Liver (tissue), 9 donors: ENCODE data around the gene OXTR. TPM values are rescaled to one million over a fixed set of nuclear protein-coding genes. Genes with fewer than 3 reads are reported as not detected.

Experiments
- DNase-seq: peaks from one replicate; pipeline ENCODE4 v3.0.0-alpha.2; 2017; ENCODE audit warnings: low spot score
- H3K27ac ChIP-seq, 2 donors: one replicate each; pipeline ENCODE4 v1.7.0; 2013; ENCODE audit warnings: inconsistent platforms in 2 of 2, low read length in 2 of 2, control low read depth in 1 of 2, low read depth in 1 of 2, mild to moderate bottlenecking in 1 of 2
- H3K27me3 ChIP-seq, 4 donors: one replicate each; pipeline versions ENCODE4 v1.6.1 to v1.7.0; 2013; ENCODE audit warnings: low read length in 3 of 4, inconsistent platforms in 1 of 4, mild to moderate bottlenecking in 1 of 4, moderate library complexity in 1 of 4; ENCODE audit not compliant: control insufficient read depth in 4 of 4, insufficient read depth in 4 of 4
- H3K36me3 ChIP-seq, 4 donors: one replicate each; pipeline versions ENCODE4 v1.6.1 to v1.7.0; 2013; ENCODE audit warnings: low read length in 3 of 4, mild to moderate bottlenecking in 3 of 4, low read depth in 1 of 4, moderate library complexity in 1 of 4; ENCODE audit not compliant: control insufficient read depth in 4 of 4, insufficient read depth in 3 of 4
- H3K4me1 ChIP-seq, 4 donors: one replicate each; pipeline versions ENCODE4 v1.6.1 to v1.7.0; 2013; ENCODE audit warnings: low read length in 3 of 4, mild to moderate bottlenecking in 3 of 4, moderate library complexity in 1 of 4; ENCODE audit not compliant: control insufficient read depth in 4 of 4, insufficient read depth in 4 of 4
- H3K4me3 ChIP-seq, 3 donors: one replicate each; pipeline versions ENCODE4 v1.6.1 to v1.7.0; 2013; ENCODE audit warnings: low read length in 3 of 3, control low read depth in 1 of 3, low read depth in 1 of 3, mild to moderate bottlenecking in 1 of 3
- H3K9ac ChIP-seq, 2 donors: one replicate each; pipeline ENCODE4 v1.7.0; 2013; ENCODE audit warnings: low read length in 2 of 2, mild to moderate bottlenecking in 2 of 2, moderate library complexity in 2 of 2, control low read depth in 1 of 2, low read depth in 1 of 2
- H3K9me3 ChIP-seq, 4 donors: one replicate each; pipeline versions ENCODE4 v1.6.1 to v1.7.0; 2013; ENCODE audit warnings: low read length in 3 of 4; ENCODE audit not compliant: control insufficient read depth in 4 of 4
- EGR1 ChIP-seq, 2 donors: IDR thresholded peaks; 2 replicates each; pipeline ENCODE4 v1.6.1; 2016 to 2018; ENCODE audit warnings: antibody characterized with exemption in 2 of 2, low read depth in 2 of 2
- FOXA2 ChIP-seq: IDR thresholded peaks from 2 replicates; pipeline ENCODE4 v1.6.1; 2016; ENCODE audit warnings: antibody characterized with exemption
- HNF4A ChIP-seq, 2 donors: conservative IDR thresholded peaks; 2 replicates each; pipeline ENCODE4 v1.6.1; 2016; ENCODE audit warnings: antibody characterized with exemption in 2 of 2, mild to moderate bottlenecking in 2 of 2
- HNF4G ChIP-seq: IDR thresholded peaks from 2 replicates; pipeline ENCODE4 v1.6.1; 2016; ENCODE audit warnings: antibody characterized with exemption
- JUND ChIP-seq, 2 donors: IDR thresholded peaks; 2 replicates each; pipeline ENCODE4 v1.6.1; 2016; ENCODE audit warnings: antibody characterized with exemption in 2 of 2
- RAD21 ChIP-seq, 2 donors: IDR thresholded peaks; 2 replicates each; pipeline ENCODE4 v1.6.1; 2016; ENCODE audit warnings: antibody characterized with exemption in 2 of 2, mild to moderate bottlenecking in 2 of 2
- RXRA ChIP-seq, 2 donors: IDR thresholded peaks; 2 replicates each; pipeline ENCODE4 v1.6.1; 2017 to 2018; ENCODE audit warnings: antibody characterized with exemption in 2 of 2, mild to moderate bottlenecking in 1 of 2
- SP1 ChIP-seq: IDR thresholded peaks from 2 replicates; pipeline ENCODE4 v1.6.1; 2018; ENCODE audit warnings: antibody characterized with exemption, mild to moderate bottlenecking
- TAF1 ChIP-seq: conservative IDR thresholded peaks from 2 replicates; pipeline ENCODE4 v1.6.1; 2016; ENCODE audit warnings: antibody characterized with exemption, mild to moderate bottlenecking
- YY1 ChIP-seq: IDR thresholded peaks from 2 replicates; pipeline ENCODE4 v1.6.1; 2016; ENCODE audit warnings: antibody characterized with exemption, mild to moderate bottlenecking
- WGBS: extraction: QIAGEN DNeasy Blood & Tissue Kit; methylation state at CpG from one replicate; pipeline ENCODE4 v1.1.7; 2013; 5-methylcytosine and 5-hydroxymethylcytosine counted together
- polyA plus RNA-seq, 2 donors: library from polyadenylated mRNA; stranded (reverse) in 1 of 2; unstranded in 1 of 2; fragments of 200-250 nt in 1 of 2; fragments of >200 nt in 1 of 2; fragmentation: Nextera tagmentation in 1 of 2; extraction: Ambion mirVana in 1 of 2; gene quantifications; one replicate each; pipeline versions ENCODE4 v1.2.1 to v1.2.3, GENCODE V29; 2013 to 2015
- total RNA-seq, 2 donors: library from RNA; depleted of rRNA; stranded (reverse); fragments of >200 nt; gene quantifications; one replicate each; pipeline ENCODE4 v1.2.3, GENCODE V29; 2014
- TF ChIP-seq, protein P1 (sequence below): fragments of 150-350 bp; IDR thresholded peaks from 2 replicates; pipeline ENCODE4 v1.5.1; 2017; ENCODE audit warnings: improper control_type of control experiment, low read depth, low read length; ENCODE audit not compliant: missing input control
- TF ChIP-seq, protein P2 (sequence below): IDR thresholded peaks from 2 replicates; pipeline ENCODE4 v1.6.1; 2016; ENCODE audit warnings: antibody characterized with exemption
- TF ChIP-seq, protein P3 (sequence below): IDR thresholded peaks from 2 replicates; pipeline ENCODE4 v1.6.1; 2016; ENCODE audit warnings: antibody characterized with exemption
- TF ChIP-seq, protein P4 (sequence below): IDR thresholded peaks from 2 replicates; pipeline ENCODE4 v1.6.1; 2016; ENCODE audit warnings: antibody characterized with exemption
- TF ChIP-seq, protein P5 (sequence below): IDR thresholded peaks from 2 replicates; pipeline ENCODE4 v1.6.1; 2016; ENCODE audit warnings: antibody characterized with exemption, mild to moderate bottlenecking
- donor health status: healthy.
- donor health status: healthy.
- donor health status: healthy.
- donor health status: healthy.
- donor health status: healthy.

OXTR gene
- total and polyA plus RNA-seq, 4 donors, result 0.05 to 0.28 (median 0.08) TPM; not detected in 1

DNA sequence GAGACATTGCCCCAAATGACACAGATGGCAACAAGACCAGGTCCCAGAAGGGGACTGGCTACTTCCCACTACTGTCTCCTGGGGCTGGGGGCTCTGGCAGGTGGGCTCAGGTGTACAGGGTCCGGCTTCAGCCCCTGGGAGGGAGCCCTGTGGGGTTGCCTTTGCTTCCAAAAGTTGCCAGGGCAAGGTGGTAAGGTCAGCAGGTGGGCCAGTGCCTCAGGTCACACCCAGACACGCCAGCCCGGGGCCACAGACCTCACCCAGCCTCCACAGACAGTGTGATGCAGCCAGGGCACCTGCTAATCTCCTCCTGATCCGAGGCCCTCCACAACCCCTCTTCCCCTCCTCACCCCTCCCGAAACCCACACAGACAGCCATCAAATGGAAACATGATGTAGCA is 7.5 kb downstream of the OXTR start:
- Histone ChIP-seq H3K27ac (no peak overlapping the region), H3K9ac (no peak overlapping the region)
- TF ChIP-seq, protein P1, sequence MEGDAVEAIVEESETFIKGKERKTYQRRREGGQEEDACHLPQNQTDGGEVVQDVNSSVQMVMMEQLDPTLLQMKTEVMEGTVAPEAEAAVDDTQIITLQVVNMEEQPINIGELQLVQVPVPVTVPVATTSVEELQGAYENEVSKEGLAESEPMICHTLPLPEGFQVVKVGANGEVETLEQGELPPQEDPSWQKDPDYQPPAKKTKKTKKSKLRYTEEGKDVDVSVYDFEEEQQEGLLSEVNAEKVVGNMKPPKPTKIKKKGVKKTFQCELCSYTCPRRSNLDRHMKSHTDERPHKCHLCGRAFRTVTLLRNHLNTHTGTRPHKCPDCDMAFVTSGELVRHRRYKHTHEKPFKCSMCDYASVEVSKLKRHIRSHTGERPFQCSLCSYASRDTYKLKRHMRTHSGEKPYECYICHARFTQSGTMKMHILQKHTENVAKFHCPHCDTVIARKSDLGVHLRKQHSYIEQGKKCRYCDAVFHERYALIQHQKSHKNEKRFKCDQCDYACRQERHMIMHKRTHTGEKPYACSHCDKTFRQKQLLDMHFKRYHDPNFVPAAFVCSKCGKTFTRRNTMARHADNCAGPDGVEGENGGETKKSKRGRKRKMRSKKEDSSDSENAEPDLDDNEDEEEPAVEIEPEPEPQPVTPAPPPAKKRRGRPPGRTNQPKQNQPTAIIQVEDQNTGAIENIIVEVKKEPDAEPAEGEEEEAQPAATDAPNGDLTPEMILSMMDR, result no peak
- TF ChIP-seq TAF1 (no peak), FOXA2 (no peak), RAD21 (IDR thresholded peaks at IDR 0.05) (no peak), JUND (IDR thresholded peaks at IDR 0.05) (no peak), HNF4A (conservative IDR thresholded peaks at IDR 0.05) (no peak), SP1 (no peak), RXRA (IDR thresholded peaks at IDR 0.05) (no peak)
- TF ChIP-seq, protein P2, sequence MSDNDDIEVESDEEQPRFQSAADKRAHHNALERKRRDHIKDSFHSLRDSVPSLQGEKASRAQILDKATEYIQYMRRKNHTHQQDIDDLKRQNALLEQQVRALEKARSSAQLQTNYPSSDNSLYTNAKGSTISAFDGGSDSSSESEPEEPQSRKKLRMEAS, result no peak
- TF ChIP-seq, protein P3, sequence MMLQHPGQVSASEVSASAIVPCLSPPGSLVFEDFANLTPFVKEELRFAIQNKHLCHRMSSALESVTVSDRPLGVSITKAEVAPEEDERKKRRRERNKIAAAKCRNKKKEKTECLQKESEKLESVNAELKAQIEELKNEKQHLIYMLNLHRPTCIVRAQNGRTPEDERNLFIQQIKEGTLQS, result no peak
- TF ChIP-seq, protein P4, sequence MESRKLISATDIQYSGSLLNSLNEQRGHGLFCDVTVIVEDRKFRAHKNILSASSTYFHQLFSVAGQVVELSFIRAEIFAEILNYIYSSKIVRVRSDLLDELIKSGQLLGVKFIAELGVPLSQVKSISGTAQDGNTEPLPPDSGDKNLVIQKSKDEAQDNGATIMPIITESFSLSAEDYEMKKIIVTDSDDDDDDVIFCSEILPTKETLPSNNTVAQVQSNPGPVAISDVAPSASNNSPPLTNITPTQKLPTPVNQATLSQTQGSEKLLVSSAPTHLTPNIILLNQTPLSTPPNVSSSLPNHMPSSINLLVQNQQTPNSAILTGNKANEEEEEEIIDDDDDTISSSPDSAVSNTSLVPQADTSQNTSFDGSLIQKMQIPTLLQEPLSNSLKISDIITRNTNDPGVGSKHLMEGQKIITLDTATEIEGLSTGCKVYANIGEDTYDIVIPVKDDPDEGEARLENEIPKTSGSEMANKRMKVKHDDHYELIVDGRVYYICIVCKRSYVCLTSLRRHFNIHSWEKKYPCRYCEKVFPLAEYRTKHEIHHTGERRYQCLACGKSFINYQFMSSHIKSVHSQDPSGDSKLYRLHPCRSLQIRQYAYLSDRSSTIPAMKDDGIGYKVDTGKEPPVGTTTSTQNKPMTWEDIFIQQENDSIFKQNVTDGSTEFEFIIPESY, result no peak

DNA sequence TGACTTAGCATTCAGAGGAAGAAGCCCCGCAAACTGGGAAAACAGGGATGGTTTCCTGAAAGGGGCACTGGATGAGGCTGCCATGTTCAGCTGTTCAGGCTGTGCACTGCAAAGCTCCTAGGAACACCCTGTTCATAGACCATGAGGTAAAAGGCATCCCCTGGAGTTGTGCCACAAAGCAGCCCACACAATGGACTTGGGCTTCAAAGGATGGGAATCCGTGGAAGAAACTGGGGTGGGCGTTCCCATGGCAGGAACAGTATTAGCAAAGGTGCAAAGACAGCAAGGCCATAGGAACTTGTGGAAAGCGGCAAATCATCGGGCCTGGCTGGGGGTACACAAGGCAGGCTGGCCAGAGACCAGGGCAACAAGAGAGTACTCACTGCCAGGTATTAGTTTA is 8.9 kb downstream of the OXTR start:
- TF ChIP-seq JUND (IDR thresholded peaks at IDR 0.05), result no peak
- no peak for TF ChIP-seq FOXA2
- no peak for TF ChIP-seq SP1
- no peak for TF ChIP-seq RXRA (IDR thresholded peaks at IDR 0.05)
- no peak for TF ChIP-seq RAD21 (IDR thresholded peaks at IDR 0.05)
- TF ChIP-seq, protein P2, result no peak
- WGBS, result 88% methylated on average over 5 of the region's 5 CpGs
- Histone ChIP-seq H3K4me1 (no peaks in the 10 kb centered on the region), H3K4me3 (no peak overlapping the region), H3K9me3 (no peaks in the 10 kb centered on the region), H3K9ac (no peak overlapping the region), H3K27ac (no peak overlapping the region), H3K36me3 (no peaks in the 10 kb centered on the region), H3K27me3 (no peaks in the 10 kb centered on the region)
- no peak for DNase-seq

More for the DNA sequence above, 7.5 kb downstream of the OXTR start:
- Histone ChIP-seq H3K36me3 (no peaks in the 10 kb centered on the region), H3K9me3 (no peaks in the 10 kb centered on the region), H3K4me3 (no peak overlapping the region), H3K27me3 (no peaks in the 10 kb centered on the region), H3K4me1 (no peaks in the 10 kb centered on the region)
- 84% methylated on average over 5 of the region's 5 CpGs for WGBS
- no peak for DNase-seq

DNA sequence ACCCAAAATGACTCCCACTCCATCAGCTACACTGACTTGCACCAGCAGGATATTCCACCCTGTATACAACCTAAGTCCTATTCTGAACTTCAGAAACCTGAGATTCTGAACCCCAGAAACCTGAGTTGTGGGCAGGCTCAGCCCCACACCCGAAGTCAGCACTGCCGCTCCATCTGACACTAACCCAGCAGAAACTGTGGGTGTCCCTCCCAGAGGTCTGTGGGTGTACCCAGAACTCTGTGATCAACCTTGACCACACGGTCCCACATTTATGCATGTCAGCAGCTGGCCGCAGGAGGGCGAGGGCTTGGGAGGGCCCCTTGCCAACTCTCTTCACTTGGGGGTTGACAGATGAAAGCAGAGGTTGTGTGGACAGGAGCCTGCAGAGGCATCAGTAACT is 9.3 kb downstream of the OXTR start:
- Histone ChIP-seq H3K27me3 (no peaks in the 10 kb centered on the region), H3K9me3 (no peaks in the 10 kb centered on the region), H3K27ac (no peak overlapping the region), H3K9ac (no peak overlapping the region), H3K36me3 (no peaks in the 10 kb centered on the region), H3K4me1 (no peaks in the 10 kb centered on the region), H3K4me3 (no peak overlapping the region)
- 93% methylated on average over 5 of the region's 5 CpGs for WGBS
- no peak for DNase-seq
- TF ChIP-seq, protein P5, sequence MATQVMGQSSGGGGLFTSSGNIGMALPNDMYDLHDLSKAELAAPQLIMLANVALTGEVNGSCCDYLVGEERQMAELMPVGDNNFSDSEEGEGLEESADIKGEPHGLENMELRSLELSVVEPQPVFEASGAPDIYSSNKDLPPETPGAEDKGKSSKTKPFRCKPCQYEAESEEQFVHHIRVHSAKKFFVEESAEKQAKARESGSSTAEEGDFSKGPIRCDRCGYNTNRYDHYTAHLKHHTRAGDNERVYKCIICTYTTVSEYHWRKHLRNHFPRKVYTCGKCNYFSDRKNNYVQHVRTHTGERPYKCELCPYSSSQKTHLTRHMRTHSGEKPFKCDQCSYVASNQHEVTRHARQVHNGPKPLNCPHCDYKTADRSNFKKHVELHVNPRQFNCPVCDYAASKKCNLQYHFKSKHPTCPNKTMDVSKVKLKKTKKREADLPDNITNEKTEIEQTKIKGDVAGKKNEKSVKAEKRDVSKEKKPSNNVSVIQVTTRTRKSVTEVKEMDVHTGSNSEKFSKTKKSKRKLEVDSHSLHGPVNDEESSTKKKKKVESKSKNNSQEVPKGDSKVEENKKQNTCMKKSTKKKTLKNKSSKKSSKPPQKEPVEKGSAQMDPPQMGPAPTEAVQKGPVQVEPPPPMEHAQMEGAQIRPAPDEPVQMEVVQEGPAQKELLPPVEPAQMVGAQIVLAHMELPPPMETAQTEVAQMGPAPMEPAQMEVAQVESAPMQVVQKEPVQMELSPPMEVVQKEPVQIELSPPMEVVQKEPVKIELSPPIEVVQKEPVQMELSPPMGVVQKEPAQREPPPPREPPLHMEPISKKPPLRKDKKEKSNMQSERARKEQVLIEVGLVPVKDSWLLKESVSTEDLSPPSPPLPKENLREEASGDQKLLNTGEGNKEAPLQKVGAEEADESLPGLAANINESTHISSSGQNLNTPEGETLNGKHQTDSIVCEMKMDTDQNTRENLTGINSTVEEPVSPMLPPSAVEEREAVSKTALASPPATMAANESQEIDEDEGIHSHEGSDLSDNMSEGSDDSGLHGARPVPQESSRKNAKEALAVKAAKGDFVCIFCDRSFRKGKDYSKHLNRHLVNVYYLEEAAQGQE, result no peak
- TF ChIP-seq HNF4G (no peak), SP1 (no peak), EGR1 (IDR thresholded peaks at IDR 0.05; ENCODE audit: low read depth in 2 of 2) (no peak), RAD21 (IDR thresholded peaks at IDR 0.05) (no peak), JUND (IDR thresholded peaks at IDR 0.05) (no peak), HNF4A (conservative IDR thresholded peaks at IDR 0.05) (no peak), YY1 (no peak)
- TF ChIP-seq, protein P2, result no peak
